ENCODE results near the gene CSMD2. TPM values are rescaled to one million over a fixed set of nuclear protein-coding genes. Genes with fewer than 3 reads are reported as not detected.

Gene CSMD2
- total and polyA plus RNA-seq, 2 experiments from 2014 or later, result 5.3 to 16.6 TPM

DNA sequence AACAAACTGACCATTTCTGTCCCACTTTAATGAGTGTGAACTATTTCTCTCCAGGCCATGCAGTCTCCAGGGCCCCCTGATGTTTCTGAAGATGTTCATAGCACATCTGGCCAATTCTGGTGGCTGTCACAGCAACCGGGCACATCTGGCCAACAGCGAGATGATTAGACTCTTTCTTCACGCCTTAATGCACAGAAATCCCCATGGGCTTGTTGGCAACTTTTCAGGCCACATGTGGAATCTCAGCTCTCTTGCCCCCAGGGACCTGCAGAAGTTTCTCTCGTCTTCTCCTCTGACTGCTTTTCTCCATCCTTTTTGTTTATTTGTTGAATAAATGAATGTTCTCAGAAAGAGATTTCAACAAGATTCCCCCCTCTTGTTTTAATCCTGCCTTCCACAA lies 372.4 kb downstream of the CSMD2 start:
- Histone ChIP-seq H3F3A (replicated peaks; ENCODE audit: low read depth) (no peaks in the 10 kb centered on the region), H3K36me3 (ENCODE audit: insufficient read depth) (no peaks in the 10 kb centered on the region; the same call in 1 of the 2 replicates), H3K4me2 (no peak overlapping the region), H3K79me2 (replicated peaks; ENCODE audit: insufficient read depth) (no peaks in the 10 kb centered on the region), H3K27me3 (ENCODE audit: insufficient read depth) (no peaks in the 10 kb centered on the region), H3K4me1 (ENCODE audit: insufficient read depth) (no peaks in the 10 kb centered on the region; the same call in 1 of the 2 replicates), H2AFZ (no peak overlapping the region), H3K27ac (ENCODE audit: low read depth) (no peak overlapping the region), H3K9me2 (ENCODE audit: insufficient read depth) (no peaks in the 10 kb centered on the region; the same call in 1 of the 2 replicates), H3K4me3 (no peak overlapping the region), H4K20me1 (replicated peaks; ENCODE audit: insufficient read depth) (no peaks in the 10 kb centered on the region)
- Mint-ChIP-seq H3K4me3 (no peak overlapping the region), H3K36me3 (ENCODE audit: low read depth) (peaks cover 52% of the 10 kb centered on the region), H3K9me3 (peaks cover 12% of the 10 kb centered on the region), H3K27me3 (ENCODE audit: insufficient read depth, low read depth, poor library complexity) (peaks cover 11% of the 10 kb centered on the region), H3K4me1 (peaks cover 5% of the 10 kb centered on the region; the same call in 2 of the 3 replicates), H3K27ac (no peak overlapping the region)
- TF ChIP-seq, protein P1, sequence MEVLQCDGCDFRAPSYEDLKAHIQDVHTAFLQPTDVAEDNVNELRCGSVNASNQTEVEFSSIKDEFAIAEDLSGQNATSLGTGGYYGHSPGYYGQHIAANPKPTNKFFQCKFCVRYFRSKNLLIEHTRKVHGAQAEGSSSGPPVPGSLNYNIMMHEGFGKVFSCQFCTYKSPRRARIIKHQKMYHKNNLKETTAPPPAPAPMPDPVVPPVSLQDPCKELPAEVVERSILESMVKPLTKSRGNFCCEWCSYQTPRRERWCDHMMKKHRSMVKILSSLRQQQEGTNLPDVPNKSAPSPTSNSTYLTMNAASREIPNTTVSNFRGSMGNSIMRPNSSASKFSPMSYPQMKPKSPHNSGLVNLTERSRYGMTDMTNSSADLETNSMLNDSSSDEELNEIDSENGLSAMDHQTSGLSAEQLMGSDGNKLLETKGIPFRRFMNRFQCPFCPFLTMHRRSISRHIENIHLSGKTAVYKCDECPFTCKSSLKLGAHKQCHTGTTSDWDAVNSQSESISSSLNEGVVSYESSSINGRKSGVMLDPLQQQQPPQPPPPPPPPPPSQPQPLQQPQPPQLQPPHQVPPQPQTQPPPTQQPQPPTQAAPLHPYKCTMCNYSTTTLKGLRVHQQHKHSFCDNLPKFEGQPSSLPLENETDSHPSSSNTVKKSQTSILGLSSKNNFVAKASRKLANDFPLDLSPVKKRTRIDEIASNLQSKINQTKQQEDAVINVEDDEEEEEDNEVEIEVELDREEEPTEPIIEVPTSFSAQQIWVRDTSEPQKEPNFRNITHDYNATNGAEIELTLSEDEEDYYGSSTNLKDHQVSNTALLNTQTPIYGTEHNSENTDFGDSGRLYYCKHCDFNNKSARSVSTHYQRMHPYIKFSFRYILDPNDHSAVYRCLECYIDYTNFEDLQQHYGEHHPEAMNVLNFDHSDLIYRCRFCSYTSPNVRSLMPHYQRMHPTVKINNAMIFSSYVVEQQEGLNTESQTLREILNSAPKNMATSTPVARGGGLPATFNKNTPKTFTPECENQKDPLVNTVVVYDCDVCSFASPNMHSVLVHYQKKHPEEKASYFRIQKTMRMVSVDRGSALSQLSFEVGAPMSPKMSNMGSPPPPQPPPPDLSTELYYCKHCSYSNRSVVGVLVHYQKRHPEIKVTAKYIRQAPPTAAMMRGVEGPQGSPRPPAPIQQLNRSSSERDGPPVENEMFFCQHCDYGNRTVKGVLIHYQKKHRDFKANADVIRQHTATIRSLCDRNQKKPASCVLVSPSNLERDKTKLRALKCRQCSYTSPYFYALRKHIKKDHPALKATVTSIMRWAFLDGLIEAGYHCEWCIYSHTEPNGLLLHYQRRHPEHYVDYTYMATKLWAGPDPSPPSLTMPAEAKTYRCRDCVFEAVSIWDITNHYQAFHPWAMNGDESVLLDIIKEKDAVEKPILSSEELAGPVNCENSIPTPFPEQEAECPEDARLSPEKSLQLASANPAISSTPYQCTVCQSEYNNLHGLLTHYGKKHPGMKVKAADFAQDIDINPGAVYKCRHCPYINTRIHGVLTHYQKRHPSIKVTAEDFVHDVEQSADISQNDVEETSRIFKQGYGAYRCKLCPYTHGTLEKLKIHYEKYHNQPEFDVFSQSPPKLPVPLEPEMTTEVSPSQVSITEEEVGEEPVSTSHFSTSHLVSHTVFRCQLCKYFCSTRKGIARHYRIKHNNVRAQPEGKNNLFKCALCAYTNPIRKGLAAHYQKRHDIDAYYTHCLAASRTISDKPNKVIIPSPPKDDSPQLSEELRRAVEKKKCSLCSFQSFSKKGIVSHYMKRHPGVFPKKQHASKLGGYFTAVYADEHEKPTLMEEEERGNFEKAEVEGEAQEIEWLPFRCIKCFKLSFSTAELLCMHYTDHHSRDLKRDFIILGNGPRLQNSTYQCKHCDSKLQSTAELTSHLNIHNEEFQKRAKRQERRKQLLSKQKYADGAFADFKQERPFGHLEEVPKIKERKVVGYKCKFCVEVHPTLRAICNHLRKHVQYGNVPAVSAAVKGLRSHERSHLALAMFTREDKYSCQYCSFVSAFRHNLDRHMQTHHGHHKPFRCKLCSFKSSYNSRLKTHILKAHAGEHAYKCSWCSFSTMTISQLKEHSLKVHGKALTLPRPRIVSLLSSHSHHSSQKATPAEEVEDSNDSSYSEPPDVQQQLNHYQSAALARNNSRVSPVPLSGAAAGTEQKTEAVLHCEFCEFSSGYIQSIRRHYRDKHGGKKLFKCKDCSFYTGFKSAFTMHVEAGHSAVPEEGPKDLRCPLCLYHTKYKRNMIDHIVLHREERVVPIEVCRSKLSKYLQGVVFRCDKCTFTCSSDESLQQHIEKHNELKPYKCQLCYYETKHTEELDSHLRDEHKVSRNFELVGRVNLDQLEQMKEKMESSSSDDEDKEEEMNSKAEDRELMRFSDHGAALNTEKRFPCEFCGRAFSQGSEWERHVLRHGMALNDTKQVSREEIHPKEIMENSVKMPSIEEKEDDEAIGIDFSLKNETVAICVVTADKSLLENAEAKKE (CRISPR knock-in tag; IDR thresholded peaks at IDR 0.05), result no peak
- TF ChIP-seq STAT1 (IDR thresholded peaks at IDR 0.05; ENCODE audit: unreplicated experiment), result no peak
- no peak for TF ChIP-seq EZH2 (IDR thresholded peaks at IDR 0.05; ENCODE audit: low read depth, unreplicated experiment)
- TF ChIP-seq, protein P2, sequence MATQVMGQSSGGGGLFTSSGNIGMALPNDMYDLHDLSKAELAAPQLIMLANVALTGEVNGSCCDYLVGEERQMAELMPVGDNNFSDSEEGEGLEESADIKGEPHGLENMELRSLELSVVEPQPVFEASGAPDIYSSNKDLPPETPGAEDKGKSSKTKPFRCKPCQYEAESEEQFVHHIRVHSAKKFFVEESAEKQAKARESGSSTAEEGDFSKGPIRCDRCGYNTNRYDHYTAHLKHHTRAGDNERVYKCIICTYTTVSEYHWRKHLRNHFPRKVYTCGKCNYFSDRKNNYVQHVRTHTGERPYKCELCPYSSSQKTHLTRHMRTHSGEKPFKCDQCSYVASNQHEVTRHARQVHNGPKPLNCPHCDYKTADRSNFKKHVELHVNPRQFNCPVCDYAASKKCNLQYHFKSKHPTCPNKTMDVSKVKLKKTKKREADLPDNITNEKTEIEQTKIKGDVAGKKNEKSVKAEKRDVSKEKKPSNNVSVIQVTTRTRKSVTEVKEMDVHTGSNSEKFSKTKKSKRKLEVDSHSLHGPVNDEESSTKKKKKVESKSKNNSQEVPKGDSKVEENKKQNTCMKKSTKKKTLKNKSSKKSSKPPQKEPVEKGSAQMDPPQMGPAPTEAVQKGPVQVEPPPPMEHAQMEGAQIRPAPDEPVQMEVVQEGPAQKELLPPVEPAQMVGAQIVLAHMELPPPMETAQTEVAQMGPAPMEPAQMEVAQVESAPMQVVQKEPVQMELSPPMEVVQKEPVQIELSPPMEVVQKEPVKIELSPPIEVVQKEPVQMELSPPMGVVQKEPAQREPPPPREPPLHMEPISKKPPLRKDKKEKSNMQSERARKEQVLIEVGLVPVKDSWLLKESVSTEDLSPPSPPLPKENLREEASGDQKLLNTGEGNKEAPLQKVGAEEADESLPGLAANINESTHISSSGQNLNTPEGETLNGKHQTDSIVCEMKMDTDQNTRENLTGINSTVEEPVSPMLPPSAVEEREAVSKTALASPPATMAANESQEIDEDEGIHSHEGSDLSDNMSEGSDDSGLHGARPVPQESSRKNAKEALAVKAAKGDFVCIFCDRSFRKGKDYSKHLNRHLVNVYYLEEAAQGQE (IDR thresholded peaks at IDR 0.05; ENCODE audit: unreplicated experiment), result no peak
- TF ChIP-seq EZH2phosphoT487 (IDR thresholded peaks at IDR 0.05; ENCODE audit: unreplicated experiment), result no peak
- TF ChIP-seq JUNB (IDR thresholded peaks at IDR 0.05; ENCODE audit: unreplicated experiment), result no peak
- no peak for TF ChIP-seq ZNF114 (CRISPR knock-in tag; IDR thresholded peaks at IDR 0.05)
- TF ChIP-seq POLR2AphosphoS5 (IDR thresholded peaks at IDR 0.05; ENCODE audit: low read depth), result no peak
- no peak for TF ChIP-seq CREB1 (CRISPR knock-in tag; IDR thresholded peaks at IDR 0.05; ENCODE audit: low read depth)
- TF ChIP-seq, protein P3, sequence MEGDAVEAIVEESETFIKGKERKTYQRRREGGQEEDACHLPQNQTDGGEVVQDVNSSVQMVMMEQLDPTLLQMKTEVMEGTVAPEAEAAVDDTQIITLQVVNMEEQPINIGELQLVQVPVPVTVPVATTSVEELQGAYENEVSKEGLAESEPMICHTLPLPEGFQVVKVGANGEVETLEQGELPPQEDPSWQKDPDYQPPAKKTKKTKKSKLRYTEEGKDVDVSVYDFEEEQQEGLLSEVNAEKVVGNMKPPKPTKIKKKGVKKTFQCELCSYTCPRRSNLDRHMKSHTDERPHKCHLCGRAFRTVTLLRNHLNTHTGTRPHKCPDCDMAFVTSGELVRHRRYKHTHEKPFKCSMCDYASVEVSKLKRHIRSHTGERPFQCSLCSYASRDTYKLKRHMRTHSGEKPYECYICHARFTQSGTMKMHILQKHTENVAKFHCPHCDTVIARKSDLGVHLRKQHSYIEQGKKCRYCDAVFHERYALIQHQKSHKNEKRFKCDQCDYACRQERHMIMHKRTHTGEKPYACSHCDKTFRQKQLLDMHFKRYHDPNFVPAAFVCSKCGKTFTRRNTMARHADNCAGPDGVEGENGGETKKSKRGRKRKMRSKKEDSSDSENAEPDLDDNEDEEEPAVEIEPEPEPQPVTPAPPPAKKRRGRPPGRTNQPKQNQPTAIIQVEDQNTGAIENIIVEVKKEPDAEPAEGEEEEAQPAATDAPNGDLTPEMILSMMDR (conservative IDR thresholded peaks at IDR 0.05; ENCODE audit: low read depth in 2 of 2), result no peak
- TF ChIP-seq, protein P4, sequence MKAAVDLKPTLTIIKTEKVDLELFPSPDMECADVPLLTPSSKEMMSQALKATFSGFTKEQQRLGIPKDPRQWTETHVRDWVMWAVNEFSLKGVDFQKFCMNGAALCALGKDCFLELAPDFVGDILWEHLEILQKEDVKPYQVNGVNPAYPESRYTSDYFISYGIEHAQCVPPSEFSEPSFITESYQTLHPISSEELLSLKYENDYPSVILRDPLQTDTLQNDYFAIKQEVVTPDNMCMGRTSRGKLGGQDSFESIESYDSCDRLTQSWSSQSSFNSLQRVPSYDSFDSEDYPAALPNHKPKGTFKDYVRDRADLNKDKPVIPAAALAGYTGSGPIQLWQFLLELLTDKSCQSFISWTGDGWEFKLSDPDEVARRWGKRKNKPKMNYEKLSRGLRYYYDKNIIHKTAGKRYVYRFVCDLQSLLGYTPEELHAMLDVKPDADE (IDR thresholded peaks at IDR 0.05), result no peak
- no peak for TF ChIP-seq NANOG (IDR thresholded peaks at IDR 0.05; ENCODE audit: borderline replicate concordance)
- no peak for TF ChIP-seq ZNF331 (CRISPR knock-in tag; IDR thresholded peaks at IDR 0.05; ENCODE audit: low read depth)
- ATAC-seq (no peak), DNase-seq (ENCODE audit: low spot score) (no peak)
